ENCODE measurements around the gene FKBP10.
A peak's percentile ranks its signal among the peaks of the same experiment; 100 is the strongest.

The FKBP10 gene

GRCh38 chr17:41799366-41799765, 13.4 kb upstream of the FKBP10 start:
- no peak for DNase-seq (ENCODE audit: low read depth)
- H3K4me3 ChIP-seq (ENCODE audit: control insufficient read depth, low read depth, low read length), result no peak overlapping the region
- no peak for TF ChIP-seq CTCF (conservative IDR thresholded peaks at IDR 0.05; ENCODE audit: control insufficient read depth, insufficient read depth, low read depth, low read length)

GRCh38 chr17:41800601-41801373, 12.0 kb upstream of the FKBP10 start:
- no peak for TF ChIP-seq CTCF (conservative IDR thresholded peaks at IDR 0.05; ENCODE audit: control insufficient read depth, insufficient read depth, low read depth, low read length)
- H3K4me3 ChIP-seq (ENCODE audit: control insufficient read depth, low read depth, low read length), result no peak overlapping the region
- peak; percentile 50 for DNase-seq (ENCODE audit: low read depth)

DNA sequence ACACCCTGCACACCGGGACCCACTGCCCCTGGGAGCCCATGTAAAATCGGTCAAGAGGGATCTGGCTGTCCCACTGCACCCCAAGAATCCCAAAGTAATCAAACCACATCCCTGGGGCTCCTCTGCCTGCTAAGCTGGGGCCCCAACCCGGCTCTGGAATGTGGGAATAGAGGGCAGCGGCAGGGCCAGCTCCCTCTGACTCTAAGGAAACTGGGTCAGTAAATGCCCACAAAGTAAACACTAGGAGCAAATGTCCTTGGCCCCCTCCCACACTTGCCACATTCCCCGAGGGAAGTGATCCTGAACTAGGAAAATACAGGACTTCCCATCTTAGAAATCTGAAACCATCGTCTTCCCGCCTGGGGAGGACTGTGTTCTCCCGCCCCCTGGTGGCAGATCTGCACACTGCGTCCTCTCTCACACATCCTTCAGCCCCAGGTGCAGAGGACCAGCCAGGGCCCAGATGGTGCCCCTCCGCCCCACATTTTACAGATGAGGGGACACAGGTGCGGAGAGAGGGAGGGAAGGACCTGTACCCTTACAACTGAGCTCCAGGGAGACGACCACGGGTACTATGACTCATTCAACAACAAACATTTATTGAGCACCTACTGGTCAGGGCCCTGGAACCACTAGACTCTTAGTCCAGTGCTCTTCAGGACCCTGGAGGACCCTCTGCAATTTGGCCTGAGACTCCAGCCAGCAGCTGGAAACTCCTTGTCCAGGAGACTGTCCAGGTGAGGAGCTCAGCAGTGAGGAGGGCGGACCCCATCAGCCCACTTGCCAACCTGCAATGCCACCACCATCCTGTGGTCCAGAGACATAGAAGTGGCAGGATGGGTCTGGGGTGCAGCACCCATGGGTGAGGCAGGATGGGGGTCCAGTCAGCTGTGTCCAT, 11.2 kb upstream of the FKBP10 start:
- TF ChIP-seq CTCF (conservative IDR thresholded peaks at IDR 0.05; ENCODE audit: control insufficient read depth, insufficient read depth, low read depth, low read length), result peak; percentile 94
- peak; percentile 74 for DNase-seq (ENCODE audit: low read depth)
- H3K4me3 ChIP-seq (ENCODE audit: control insufficient read depth, low read depth, low read length), result no peak overlapping the region

DNA sequence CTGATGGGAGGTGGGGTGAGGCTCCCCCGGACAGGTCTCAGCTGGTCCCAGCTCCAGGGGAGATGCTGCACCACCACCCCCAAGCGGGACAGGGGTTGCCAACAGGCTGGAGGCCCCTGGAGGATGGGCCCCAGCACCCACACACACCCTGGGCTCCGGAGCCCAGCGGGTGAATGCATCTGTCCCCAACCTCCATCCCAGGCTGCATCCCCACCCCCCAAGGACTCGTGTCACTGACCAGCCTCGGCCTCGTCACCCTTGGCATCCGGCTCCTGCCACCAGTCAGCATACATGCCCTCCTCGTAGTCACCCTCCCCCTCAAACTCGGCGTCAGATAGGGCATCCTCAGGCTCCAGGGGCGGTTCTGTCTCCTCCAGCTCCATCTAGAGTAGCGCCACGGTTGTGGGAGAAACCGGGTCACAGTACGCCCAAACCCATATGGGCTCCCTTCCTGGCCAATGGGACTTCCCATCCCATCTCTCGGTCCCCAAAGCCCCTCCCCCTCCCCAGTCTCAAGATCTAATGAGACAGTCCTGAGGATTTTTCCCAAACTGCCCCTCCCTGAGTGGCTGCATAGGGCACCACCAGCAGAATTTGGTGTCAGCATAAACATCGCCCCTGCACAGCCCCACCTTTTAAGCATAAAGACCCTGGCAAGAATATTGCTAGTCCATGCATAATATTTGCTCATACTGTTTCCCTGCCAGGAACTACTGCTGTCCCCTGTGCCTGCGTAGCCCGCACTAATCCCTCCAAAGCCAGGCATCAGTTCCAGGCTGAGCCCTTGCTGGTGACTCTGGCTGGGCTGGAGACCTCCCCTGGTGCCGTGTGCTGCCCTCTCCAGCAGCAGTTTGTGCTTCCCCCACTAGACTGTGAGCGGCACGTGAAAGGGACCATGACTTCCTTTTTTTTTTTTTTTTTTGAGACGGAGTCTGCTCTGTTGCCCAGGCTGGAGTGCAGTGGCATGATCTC, 9.5 kb upstream of the FKBP10 start:
- no peak for TF ChIP-seq CTCF (conservative IDR thresholded peaks at IDR 0.05; ENCODE audit: control insufficient read depth, insufficient read depth, low read depth, low read length)
- no peak for DNase-seq (ENCODE audit: low read depth)
- H3K4me3 ChIP-seq (ENCODE audit: control insufficient read depth, low read depth, low read length), result no peak overlapping the region

DNA sequence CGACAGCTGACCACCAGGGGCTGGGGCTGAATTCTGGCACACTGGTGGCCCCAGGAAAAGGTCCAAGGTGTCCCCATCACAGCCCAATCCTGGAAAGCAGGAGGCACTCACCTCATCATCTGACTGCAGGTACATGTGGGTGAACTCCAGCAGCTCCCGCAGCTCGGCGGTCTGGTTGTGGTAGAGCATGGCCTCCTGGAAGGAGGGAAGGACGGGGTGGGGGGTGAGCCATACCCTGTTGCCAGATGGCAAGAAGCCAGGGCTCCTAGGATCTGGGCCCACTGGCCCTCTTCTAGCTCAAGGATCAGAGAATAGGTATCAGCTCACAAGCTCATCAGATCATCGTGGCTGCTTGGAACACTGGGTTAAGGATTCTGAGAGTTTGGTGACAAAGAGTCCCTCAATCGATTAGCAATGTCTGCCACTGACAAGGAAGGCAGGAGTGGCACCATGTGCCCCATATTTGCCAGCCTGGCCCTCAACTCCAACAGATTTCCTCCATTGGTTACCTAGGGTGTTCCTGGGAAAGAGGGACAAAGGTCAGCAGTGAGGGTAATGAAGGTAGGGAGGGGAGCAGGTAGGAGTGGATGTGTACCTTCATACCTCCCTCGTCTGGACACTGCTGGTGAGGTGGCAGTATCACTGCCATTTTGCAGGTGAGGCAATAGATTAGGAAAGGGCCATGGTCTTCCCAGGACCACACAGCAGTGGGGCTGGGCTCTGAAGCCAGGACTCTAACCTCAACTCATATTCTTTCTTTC, 5.9 kb upstream of the FKBP10 start:
- no peak for TF ChIP-seq CTCF (conservative IDR thresholded peaks at IDR 0.05; ENCODE audit: control insufficient read depth, insufficient read depth, low read depth, low read length)
- no peak for DNase-seq (ENCODE audit: low read depth)
- no peak overlapping the region for H3K4me3 ChIP-seq (ENCODE audit: control insufficient read depth, low read depth, low read length)

Data from fibroblast of mammary gland (primary cell).